ENCODE data around the gene USHBP1. TPM values are rescaled to one million over a fixed set of nuclear protein-coding genes. Genes with fewer than 3 reads are reported as not detected.
A peak's percentile ranks its signal among the peaks of the same experiment; 100 is the strongest.

Gene USHBP1
- total and polyA plus RNA-seq, 2 of the 13 experiments (the other 11 are each of a cell fraction or from before 2014, with no cell fraction given) = 0.15 to 1.5 TPM

DNA sequence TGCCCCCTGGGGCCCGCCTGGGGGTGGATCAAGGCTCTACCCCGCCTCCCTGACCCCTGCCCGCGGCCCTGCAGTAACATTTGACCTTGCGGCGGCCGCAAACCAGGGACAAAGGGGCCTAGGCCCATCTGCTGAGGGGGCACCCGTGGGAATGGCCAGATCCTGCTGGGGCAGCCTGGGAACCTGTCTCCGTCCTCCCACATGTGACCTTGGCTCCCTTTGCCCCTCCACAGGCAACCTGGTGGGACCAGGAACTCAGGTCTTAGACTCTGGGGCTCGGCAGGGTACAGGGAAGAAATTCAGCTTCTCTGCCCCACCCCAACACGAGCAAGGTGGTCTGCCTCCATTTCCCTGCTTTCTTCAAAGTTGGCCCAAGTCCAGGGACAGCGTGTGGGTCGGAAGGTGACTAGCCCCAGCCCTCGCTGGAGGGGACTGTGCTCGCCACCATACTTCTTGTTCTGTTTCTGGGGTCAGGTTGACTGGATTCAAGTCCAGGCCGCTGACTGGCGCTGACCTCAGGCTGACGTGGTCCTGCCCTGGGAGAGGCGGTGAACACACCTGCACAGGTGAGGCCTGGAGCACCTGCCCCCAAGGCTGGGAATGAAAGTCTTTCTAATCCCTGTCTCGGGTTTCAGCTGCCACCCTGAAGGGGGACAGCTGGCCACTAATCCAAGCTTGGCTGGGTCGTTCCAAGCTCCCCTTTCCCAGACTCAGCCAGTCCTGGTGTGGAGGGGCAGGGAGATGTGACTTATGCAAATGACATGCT, 16.4 kb downstream of the USHBP1 start (continued):
- TF ChIP-seq, protein P1, sequence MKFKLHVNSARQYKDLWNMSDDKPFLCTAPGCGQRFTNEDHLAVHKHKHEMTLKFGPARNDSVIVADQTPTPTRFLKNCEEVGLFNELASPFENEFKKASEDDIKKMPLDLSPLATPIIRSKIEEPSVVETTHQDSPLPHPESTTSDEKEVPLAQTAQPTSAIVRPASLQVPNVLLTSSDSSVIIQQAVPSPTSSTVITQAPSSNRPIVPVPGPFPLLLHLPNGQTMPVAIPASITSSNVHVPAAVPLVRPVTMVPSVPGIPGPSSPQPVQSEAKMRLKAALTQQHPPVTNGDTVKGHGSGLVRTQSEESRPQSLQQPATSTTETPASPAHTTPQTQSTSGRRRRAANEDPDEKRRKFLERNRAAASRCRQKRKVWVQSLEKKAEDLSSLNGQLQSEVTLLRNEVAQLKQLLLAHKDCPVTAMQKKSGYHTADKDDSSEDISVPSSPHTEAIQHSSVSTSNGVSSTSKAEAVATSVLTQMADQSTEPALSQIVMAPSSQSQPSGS (CRISPR knock-in tag; IDR thresholded peaks at IDR 0.05) = peak; percentile 80
- peak; percentile 80 for TF ChIP-seq HHEX (CRISPR knock-in tag; IDR thresholded peaks at IDR 0.05)
- TF ChIP-seq, protein P2, sequence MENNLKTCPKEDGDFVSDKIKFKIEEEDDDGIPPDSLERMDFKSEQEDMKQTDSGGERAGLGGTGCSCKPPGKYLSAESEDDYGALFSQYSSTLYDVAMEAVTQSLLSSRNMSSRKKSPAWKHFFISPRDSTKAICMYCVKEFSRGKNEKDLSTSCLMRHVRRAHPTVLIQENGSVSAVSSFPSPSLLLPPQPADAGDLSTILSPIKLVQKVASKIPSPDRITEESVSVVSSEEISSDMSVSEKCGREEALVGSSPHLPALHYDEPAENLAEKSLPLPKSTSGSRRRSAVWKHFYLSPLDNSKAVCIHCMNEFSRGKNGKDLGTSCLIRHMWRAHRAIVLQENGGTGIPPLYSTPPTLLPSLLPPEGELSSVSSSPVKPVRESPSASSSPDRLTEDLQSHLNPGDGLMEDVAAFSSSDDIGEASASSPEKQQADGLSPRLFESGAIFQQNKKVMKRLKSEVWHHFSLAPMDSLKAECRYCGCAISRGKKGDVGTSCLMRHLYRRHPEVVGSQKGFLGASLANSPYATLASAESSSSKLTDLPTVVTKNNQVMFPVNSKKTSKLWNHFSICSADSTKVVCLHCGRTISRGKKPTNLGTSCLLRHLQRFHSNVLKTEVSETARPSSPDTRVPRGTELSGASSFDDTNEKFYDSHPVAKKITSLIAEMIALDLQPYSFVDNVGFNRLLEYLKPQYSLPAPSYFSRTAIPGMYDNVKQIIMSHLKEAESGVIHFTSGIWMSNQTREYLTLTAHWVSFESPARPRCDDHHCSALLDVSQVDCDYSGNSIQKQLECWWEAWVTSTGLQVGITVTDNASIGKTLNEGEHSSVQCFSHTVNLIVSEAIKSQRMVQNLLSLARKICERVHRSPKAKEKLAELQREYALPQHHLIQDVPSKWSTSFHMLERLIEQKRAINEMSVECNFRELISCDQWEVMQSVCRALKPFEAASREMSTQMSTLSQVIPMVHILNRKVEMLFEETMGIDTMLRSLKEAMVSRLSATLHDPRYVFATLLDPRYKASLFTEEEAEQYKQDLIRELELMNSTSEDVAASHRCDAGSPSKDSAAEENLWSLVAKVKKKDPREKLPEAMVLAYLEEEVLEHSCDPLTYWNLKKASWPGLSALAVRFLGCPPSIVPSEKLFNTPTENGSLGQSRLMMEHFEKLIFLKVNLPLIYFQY (CRISPR knock-in tag; IDR thresholded peaks at IDR 0.05; ENCODE audit: borderline replicate concordance) = peak; percentile 57; the same call in 1 of the 2 replicates
- TF ChIP-seq NFE2L1 (CRISPR knock-in tag; IDR thresholded peaks at IDR 0.05; ENCODE audit: borderline replicate concordance) = no peak
- TF ChIP-seq, protein P3, sequence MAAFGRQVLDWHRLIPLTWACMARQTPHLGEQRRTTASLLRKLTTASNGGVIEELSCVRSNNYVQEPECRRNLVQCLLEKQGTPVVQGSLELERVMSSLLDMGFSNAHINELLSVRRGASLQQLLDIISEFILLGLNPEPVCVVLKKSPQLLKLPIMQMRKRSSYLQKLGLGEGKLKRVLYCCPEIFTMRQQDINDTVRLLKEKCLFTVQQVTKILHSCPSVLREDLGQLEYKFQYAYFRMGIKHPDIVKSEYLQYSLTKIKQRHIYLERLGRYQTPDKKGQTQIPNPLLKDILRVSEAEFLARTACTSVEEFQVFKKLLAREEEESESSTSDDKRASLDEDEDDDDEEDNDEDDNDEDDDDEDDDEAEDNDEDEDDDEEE (CRISPR knock-in tag; IDR thresholded peaks at IDR 0.05) = no peak
- TF ChIP-seq ARHGAP35 (CRISPR knock-in tag; IDR thresholded peaks at IDR 0.05; ENCODE audit: borderline replicate concordance) = 0 out of 2 replicates have a peak, but pooled peaks have one; percentile 26
- TF ChIP-seq, protein P4, sequence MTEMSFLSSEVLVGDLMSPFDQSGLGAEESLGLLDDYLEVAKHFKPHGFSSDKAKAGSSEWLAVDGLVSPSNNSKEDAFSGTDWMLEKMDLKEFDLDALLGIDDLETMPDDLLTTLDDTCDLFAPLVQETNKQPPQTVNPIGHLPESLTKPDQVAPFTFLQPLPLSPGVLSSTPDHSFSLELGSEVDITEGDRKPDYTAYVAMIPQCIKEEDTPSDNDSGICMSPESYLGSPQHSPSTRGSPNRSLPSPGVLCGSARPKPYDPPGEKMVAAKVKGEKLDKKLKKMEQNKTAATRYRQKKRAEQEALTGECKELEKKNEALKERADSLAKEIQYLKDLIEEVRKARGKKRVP (CRISPR knock-in tag; IDR thresholded peaks at IDR 0.05) = no peak
- no peak for TF ChIP-seq ISX (CRISPR knock-in tag; conservative IDR thresholded peaks at IDR 0.05)
- TF ChIP-seq CBX1 (IDR thresholded peaks at IDR 0.05; ENCODE audit: low read depth) = no peak
- peak; percentile 50 for TF ChIP-seq ZNF143 (CRISPR knock-in tag; IDR thresholded peaks at IDR 0.05)
- TF ChIP-seq HNRNPUL1 (IDR thresholded peaks at IDR 0.05; ENCODE audit: low read depth, low read length) = no peak
- TF ChIP-seq ZNF724P (CRISPR knock-in tag; IDR thresholded peaks at IDR 0.05; ENCODE audit: borderline replicate concordance) = 0 out of 2 replicates have a peak, but pooled peaks have one; percentile 64
- TF ChIP-seq RBM39 (IDR thresholded peaks at IDR 0.05; ENCODE audit: low read depth, low read length, poor library complexity, severe bottlenecking) = peak; percentile 49
- TF ChIP-seq ZNF546 (CRISPR knock-in tag; conservative IDR thresholded peaks at IDR 0.05) = no peak
- TF ChIP-seq XRCC5 (optimal IDR thresholded peaks at IDR 0.05; ENCODE audit: low read length) = peak; percentile 43
- TF ChIP-seq, protein P5, sequence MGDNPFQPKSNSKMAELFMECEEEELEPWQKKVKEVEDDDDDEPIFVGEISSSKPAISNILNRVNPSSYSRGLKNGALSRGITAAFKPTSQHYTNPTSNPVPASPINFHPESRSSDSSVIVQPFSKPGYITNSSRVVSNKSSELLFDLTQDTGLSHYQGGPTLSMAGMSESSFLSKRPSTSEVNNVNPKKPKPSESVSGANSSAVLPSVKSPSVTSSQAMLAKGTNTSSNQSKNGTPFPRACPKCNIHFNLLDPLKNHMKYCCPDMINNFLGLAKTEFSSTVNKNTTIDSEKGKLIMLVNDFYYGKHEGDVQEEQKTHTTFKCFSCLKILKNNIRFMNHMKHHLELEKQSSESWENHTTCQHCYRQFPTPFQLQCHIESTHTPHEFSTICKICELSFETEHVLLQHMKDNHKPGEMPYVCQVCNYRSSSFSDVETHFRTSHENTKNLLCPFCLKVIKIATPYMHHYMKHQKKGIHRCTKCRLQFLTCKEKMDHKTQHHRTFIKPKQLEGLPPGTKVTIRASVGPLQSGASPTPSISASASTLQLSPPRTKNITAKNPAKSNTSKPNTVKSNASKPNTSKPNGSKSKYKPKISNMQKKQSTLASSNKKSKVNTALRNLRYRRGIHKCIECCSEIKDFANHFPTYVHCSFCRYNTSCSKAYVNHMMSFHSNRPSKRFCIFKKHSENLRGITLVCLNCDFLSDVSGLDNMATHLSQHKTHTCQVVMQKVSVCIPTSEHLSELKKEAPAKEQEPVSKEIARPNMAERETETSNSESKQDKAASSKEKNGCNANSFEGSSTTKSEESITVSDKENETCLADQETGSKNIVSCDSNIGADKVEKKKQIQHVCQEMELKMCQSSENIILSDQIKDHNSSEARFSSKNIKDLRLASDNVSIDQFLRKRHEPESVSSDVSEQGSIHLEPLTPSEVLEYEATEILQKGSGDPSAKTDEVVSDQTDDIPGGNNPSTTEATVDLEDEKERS (CRISPR knock-in tag; IDR thresholded peaks at IDR 0.05) = peak; percentile 75; the same call in 1 of the 2 replicates
- no peak for TF ChIP-seq ZNF10 (CRISPR knock-in tag; IDR thresholded peaks at IDR 0.05; ENCODE audit: borderline replicate concordance, low read depth)

All from HepG2 (cell line).